Measurements from ENCODE around the gene FOXK1.

- TF ChIP-seq POLR2AphosphoS5 (IDR thresholded peaks at IDR 0.05; ENCODE audit: low read depth, low read length) (no peak), POLR2A (IDR thresholded peaks at IDR 0.05; ENCODE audit: low read depth, low read length) (no peak), TAF1 (IDR thresholded peaks at IDR 0.05; ENCODE audit: borderline replicate concordance, low read depth, low read length) (no peak)
Observed at GRCh38 chr7:4791101-4791737, 109.1 kb downstream of the FOXK1 start.
